Inflammatory macrophage treated with lipopolysaccharide for 4 hours (primary cell): ENCODE results near the gene NLRC4.
"Not testable (repeated sequence)": the region's sequence is repeated elsewhere in the genome, so short reads cannot be mapped to it uniquely, and the experiment has no call there.

Experiments used
- DNase-seq: peaks from one replicate; pipeline ENCODE4 v3.0.0-alpha.2; 2020

The NLRC4 gene

DNA sequence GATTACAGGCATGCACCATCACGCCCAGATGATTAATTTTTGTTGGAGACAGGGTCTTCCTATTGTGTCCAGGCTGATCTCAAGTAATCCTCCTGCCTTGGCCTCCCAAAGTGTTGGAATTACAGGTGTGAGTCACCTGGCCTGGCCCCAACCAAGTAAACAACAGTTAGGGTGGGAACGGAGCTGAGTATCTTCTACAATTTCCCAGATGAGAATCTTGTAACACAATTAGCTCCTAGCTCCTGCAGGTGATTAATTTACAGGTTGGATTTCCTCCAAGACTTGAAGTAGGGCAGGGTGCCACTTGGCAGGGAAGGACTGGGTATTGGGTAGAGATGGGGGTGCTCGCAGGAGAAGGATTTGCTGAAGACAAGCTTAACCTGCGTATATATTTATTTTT is 17.8 kb downstream of the NLRC4 start:
- DNase-seq, result no peak

- DNase-seq, result no peak
These were observed 22.4 kb downstream of the NLRC4 start for GRCh38 chr2:32242331-32242730.

DNA sequence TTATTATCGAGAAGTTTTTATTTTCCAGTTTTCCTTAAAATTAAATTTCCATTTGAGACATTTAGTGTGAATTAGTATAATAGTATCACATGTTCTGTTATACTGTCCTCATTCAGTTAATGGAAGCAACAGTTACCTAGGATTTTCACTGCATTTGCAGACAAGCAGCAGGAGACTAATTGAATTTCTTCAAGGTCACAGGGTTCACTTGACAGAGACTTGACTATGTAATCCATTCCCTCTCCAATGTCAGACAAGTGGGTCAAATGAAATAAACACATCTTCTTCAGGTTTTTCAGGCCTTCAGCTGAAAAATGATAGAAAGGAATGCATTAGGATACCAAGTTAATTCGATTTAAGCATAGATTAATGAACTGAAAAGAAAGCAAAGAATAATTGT is 26.7 kb downstream of the NLRC4 start:
- no peak for DNase-seq

- DNase-seq, result no peak
These were observed 27.2 kb downstream of the NLRC4 start for GRCh38 chr2:32237488-32237887.

DNA sequence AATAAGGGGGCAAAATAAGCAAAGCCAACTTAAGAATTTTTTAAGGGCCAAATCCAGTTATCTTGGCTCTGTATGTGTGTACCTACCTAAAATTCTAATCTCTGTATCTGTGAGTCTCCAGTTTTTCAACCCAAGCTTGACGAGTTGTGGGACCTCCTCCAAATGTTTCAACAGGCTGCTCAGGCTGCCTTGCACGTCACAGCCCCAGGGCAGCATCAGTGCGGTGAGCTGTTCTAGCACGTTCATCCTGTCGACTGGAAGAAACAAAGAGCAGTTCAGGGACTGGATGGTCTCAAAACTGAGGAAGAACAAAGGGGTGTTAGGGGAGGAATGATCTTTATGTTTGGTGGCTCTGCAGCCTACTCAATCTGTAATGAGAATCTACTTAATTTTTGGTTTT is 29.4 kb downstream of the NLRC4 start:
- DNase-seq, result no peak

DNA sequence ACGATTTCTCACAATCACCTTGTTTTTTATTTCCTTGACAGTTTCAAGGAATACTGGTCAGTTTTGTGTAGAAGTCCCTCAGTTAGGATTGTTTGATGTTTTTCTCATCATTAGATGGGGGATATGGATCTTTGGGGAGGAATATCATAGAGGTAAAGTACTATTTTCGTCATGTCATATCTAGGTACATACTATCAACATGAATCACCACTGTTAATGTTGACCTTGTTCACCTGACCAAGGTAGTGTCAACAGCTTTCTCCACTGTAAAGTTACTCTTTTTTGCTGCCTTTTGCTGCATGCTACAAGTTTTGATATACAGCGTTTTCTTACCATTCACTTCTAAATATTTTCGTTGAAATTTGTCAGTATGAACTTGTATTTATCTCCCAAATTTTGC is 32.7 kb downstream of the NLRC4 start:
- DNase-seq, result no peak

DNA sequence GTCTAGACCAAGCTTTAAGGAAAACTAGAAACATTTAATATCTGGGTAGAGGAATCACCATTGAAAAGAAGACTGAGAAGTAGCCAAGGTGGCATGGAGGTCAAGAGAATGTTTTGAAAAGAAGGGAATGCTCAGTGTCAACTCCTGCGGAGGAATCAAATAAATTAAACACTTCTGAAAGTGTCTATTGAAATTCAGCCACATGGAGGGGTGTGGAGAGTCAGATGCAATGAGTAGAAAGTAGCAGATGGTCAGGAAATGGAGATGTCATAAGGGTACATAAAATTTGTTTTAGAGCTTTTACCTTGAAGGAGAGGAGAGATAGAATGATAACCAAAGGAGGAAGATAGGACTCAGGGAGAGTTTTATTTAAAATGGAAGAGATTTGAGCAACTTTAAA is 35.1 kb downstream of the NLRC4 start:
- DNase-seq, result no peak

- DNase-seq, result no peak
These were observed 36.5 kb downstream of the NLRC4 start for GRCh38 chr2:32228181-32228580.

DNA sequence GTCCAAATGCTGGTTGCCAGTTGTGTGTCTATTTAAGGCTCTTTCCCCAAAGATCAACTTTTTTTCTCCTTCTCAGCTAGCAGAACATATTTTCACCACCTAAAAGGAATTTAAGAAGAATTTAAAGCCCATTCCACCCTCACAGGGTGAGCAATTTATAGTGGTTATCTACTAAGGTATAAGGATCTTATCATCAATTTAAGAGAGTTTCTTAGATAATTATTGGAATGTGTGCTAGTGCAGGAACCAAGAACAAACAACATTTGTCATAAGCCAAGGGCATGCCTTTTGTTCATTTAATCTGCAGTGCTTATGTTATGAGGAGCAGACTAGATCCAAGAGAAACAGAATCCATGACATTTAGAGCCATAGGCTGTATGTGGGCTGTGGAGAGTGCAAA is 37.2 kb downstream of the NLRC4 start:
- no peak for DNase-seq

DNA sequence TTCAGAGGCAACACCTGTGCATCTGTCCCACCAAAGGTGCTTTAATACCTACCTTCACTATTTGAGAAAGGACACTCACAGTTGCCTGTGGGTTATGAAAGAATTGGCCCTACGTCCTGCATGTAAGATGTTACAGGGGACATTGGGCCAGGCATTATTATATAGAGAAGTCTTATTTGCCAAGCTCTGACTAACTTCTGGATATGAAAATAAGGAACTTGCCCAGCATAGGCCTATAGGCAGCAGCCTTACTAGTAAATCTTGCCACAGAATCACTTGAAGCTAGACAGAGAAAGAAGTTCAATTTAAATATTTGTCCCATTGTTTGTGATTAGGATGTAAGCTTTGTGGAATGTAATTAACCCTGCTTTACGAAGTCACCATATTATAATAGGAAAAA is 41.7 kb downstream of the NLRC4 start:
- DNase-seq, result peak; percentile 30

DNA sequence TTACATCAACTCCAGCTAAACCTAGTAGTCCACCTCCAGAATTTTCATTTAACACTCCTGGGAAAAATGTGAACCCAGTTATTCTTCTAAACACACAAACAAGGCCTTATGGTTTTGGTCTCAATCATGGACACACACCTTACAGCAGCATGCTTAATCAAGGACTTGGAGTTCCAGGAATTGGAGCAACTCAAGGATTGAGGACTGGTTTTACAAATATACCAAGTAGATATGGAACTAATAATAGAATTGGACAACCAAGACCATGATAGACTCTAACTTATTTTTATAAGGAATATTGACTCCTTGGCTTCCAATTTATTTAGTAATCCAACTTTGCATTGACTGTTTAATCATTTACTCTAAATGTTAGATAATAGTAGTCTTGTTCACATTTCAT is 44.2 kb downstream of the NLRC4 start:
- no peak for DNase-seq

- DNase-seq, result no peak
These were observed 52.4 kb downstream of the NLRC4 start for GRCh38 chr2:32212295-32212694.

GRCh38 chr2:32210767-32211408 is 53.8 kb downstream of the NLRC4 start:
- DNase-seq, result no peak

DNA sequence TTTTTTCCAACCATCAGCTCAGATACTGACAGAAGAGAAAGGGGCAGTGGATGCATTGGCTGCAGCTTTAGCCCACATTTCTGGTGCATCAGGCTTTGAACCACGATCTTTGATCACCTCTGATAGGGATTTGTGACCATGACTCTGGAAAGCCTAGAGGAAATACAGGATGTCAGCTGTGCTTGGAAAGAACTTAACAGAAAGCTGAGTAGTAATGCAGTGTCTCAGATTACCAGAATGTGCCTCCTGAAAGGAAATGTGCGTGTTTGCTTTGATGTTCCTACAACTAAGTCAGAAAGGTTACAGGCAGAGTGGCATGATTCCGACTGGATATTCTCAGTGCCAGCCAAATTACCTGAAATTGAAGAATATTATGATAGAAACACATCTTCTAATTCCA is 61.3 kb downstream of the NLRC4 start:
- DNase-seq, result not testable (repeated sequence)

- DNase-seq, result no peak
These were observed 63.9 kb downstream of the NLRC4 start for GRCh38 chr2:32200814-32201213.

GRCh38 chr2:32192418-32192817 is 72.3 kb downstream of the NLRC4 start:
- no peak for DNase-seq

GRCh38 chr2:32189011-32189410 is 75.7 kb downstream of the NLRC4 start:
- DNase-seq, result no peak

DNA sequence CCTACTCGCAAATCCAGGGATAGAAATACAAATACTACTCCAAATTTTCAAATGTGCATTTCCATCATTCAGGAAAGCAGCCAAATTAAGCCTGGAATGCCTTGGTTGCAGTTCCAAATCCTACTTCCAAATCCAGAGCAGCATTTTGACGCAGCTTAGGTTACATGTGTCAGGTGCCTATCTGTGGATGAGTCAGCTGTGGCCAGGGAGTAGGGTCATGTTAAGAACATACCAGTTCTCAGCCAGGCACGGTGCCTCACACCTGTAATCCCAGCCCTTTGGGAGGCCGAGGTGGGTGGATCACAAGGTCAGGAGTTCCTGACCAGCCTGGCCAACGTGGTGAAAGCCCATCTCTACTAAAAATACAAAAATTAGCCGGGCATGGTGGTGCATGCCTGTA is 82.0 kb downstream of the NLRC4 start:
- no peak for DNase-seq
